ENCODE data around the gene MCM10.

DNA sequence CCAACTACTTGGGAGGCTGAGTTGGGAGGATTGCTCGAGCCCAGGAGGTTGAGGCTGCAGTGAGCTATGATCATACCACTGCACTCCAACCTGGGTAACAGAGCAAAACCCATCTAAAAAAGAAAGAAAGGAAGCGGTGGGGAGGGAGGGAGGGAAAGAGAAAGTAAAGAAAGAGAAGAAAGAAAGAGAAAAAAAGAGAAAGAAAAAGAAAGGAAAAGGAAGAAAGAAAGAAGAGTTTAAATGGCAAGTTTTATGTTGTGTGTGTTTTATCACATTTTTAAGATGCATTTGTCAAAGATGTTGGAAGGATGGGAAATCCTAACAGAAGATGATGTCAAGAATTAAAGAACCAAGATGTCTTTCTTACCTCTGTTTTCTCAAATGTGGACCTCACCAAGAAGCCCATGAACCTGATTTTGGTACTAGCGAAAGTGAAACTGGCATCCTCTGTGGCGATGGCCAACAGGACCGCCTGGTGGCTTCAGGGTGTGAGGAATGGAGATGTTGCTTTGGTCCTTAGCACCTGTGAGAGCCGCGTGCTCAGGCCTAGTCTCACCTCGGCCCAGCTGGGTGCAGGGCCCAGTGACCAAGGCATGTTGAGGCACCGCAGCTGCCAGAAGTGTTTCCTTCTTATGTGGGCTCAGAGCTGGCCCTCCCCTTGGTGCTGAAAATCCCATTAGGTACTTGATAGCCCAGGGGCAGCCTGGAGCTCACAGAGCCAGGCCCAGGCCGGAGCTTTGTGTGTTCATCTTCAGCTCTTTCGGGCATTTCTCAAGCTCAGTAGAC, 63.0 kb downstream of the MCM10 start:
- TF ChIP-seq, protein P1, sequence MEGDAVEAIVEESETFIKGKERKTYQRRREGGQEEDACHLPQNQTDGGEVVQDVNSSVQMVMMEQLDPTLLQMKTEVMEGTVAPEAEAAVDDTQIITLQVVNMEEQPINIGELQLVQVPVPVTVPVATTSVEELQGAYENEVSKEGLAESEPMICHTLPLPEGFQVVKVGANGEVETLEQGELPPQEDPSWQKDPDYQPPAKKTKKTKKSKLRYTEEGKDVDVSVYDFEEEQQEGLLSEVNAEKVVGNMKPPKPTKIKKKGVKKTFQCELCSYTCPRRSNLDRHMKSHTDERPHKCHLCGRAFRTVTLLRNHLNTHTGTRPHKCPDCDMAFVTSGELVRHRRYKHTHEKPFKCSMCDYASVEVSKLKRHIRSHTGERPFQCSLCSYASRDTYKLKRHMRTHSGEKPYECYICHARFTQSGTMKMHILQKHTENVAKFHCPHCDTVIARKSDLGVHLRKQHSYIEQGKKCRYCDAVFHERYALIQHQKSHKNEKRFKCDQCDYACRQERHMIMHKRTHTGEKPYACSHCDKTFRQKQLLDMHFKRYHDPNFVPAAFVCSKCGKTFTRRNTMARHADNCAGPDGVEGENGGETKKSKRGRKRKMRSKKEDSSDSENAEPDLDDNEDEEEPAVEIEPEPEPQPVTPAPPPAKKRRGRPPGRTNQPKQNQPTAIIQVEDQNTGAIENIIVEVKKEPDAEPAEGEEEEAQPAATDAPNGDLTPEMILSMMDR (IDR thresholded peaks at IDR 0.05), result no peak
- TF ChIP-seq EZH2 (IDR thresholded peaks at IDR 0.05), result no peak

All from neural progenitor cell (in vitro differentiated cells).